Fibroblast of lung (primary cell): ENCODE data around the gene CYP19A1.

Experiments
- EZH2 ChIP-seq: IDR thresholded peaks from 2 replicates; pipeline ENCODE4 v1.5.1; 2012; ENCODE audit warnings: low read length, control low read depth, mild to moderate bottlenecking; ENCODE audit errors: missing control alignments
- TF ChIP-seq, protein P1 (sequence below), 2 donors: IDR thresholded peaks in 1 of 2; conservative IDR thresholded peaks in 1 of 2; 1 replicate in 1 of 2; 2 replicates in 1 of 2; pipeline ENCODE4 v1.5.1; 2011 to 2012; ENCODE audit warnings: low read length in 2 of 2, control low read depth in 1 of 2, inconsistent platforms in 1 of 2, low read depth in 1 of 2, mild to moderate bottlenecking in 1 of 2

DNA sequence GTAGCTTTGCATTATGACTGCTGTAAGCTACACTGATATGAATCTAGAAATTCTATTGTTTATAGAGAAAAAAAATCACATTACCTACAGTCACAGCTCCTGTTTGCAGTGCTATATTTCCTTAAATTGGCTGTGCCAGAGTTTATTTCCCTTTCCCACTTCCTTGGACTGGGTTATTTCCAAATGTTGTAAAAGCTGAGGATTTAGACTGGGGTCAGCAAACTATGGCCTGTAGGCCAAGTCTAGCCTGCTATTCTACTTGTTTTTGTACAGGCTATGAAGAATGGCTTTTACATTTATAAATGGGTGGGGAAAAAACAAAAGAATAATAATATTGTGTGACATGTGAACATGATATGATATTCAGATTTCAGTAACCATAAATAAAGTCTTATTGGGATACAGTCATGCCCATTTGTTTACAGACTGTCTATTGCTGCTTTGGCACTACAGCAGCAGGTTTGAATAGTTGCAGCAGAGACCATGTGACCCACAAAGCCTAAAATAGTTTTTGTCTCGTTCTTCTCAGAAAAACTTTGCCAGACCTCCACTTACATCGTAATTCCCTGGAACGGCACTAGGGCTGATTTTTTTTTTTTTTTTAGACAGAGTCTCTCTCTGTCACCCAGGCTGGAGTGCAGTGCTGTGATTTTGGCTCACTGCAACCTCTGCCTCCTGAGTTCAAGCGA, 10.9 kb upstream of the CYP19A1 start:
- TF ChIP-seq, protein P1, sequence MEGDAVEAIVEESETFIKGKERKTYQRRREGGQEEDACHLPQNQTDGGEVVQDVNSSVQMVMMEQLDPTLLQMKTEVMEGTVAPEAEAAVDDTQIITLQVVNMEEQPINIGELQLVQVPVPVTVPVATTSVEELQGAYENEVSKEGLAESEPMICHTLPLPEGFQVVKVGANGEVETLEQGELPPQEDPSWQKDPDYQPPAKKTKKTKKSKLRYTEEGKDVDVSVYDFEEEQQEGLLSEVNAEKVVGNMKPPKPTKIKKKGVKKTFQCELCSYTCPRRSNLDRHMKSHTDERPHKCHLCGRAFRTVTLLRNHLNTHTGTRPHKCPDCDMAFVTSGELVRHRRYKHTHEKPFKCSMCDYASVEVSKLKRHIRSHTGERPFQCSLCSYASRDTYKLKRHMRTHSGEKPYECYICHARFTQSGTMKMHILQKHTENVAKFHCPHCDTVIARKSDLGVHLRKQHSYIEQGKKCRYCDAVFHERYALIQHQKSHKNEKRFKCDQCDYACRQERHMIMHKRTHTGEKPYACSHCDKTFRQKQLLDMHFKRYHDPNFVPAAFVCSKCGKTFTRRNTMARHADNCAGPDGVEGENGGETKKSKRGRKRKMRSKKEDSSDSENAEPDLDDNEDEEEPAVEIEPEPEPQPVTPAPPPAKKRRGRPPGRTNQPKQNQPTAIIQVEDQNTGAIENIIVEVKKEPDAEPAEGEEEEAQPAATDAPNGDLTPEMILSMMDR (conservative IDR thresholded peaks at IDR 0.05 in 1 of 2, IDR thresholded peaks at IDR 0.05 in 1 of 2; ENCODE audit: low read depth in 1 of 2, low read length in 2 of 2) = no peak
- no peak for TF ChIP-seq EZH2
